ENCODE measurements around the gene HS3ST3B1.

HS3ST3B1 gene

GRCh38 chr17:14303343-14304221 lies 2.7 kb downstream of the HS3ST3B1 start:
- no peak for DNase-seq (ENCODE audit: low read depth, low spot score)

GRCh38 chr17:14304222-14304772 lies 3.4 kb downstream of the HS3ST3B1 start:
- DNase-seq (ENCODE audit: low read depth, low spot score), result no peak

GRCh38 chr17:14304773-14305517 lies 4.1 kb downstream of the HS3ST3B1 start:
- DNase-seq (ENCODE audit: low read depth, low spot score), result no peak

- no peak for DNase-seq (ENCODE audit: low read depth, low spot score)
Observed at GRCh38 chr17:14305785-14306496, 5.1 kb downstream of the HS3ST3B1 start.

GRCh38 chr17:14306596-14306995 lies 5.7 kb downstream of the HS3ST3B1 start:
- no peak for DNase-seq (ENCODE audit: low read depth, low spot score)

- no peak for DNase-seq (ENCODE audit: low read depth, low spot score)
Observed at GRCh38 chr17:14307560-14308024, 6.7 kb downstream of the HS3ST3B1 start.

GRCh38 chr17:14308636-14308964 lies 7.7 kb downstream of the HS3ST3B1 start:
- DNase-seq (ENCODE audit: low read depth, low spot score), result no peak

GRCh38 chr17:14308965-14309879 lies 8.3 kb downstream of the HS3ST3B1 start:
- DNase-seq (ENCODE audit: low read depth, low spot score), result peak; percentile 88

- DNase-seq (ENCODE audit: low read depth, low spot score), result no peak
Observed at GRCh38 chr17:14310101-14310500, 9.2 kb downstream of the HS3ST3B1 start.

- no peak for DNase-seq (ENCODE audit: low read depth, low spot score)
Observed at GRCh38 chr17:14310605-14311004, 9.7 kb downstream of the HS3ST3B1 start.

- no peak for DNase-seq (ENCODE audit: low read depth, low spot score)
Observed at GRCh38 chr17:14311186-14311705, 10.4 kb downstream of the HS3ST3B1 start.

- DNase-seq (ENCODE audit: low read depth, low spot score), result no peak
Observed at GRCh38 chr17:14311981-14312380, 11.1 kb downstream of the HS3ST3B1 start.

- no peak for DNase-seq (ENCODE audit: low read depth, low spot score)
Observed at GRCh38 chr17:14312522-14312921, 11.6 kb downstream of the HS3ST3B1 start.

- no peak for DNase-seq (ENCODE audit: low read depth, low spot score)
Observed at GRCh38 chr17:14316126-14316832, 15.4 kb downstream of the HS3ST3B1 start.

GRCh38 chr17:14317383-14317782 lies 16.5 kb downstream of the HS3ST3B1 start:
- DNase-seq (ENCODE audit: low read depth, low spot score), result no peak

GRCh38 chr17:14318109-14318917 lies 17.4 kb downstream of the HS3ST3B1 start:
- no peak for DNase-seq (ENCODE audit: low read depth, low spot score)

- no peak for DNase-seq (ENCODE audit: low read depth, low spot score)
Observed at GRCh38 chr17:14318918-14319205, 18.0 kb downstream of the HS3ST3B1 start.

- DNase-seq (ENCODE audit: low read depth, low spot score), result no peak
Observed at GRCh38 chr17:14320098-14320497, 19.2 kb downstream of the HS3ST3B1 start.

- no peak for DNase-seq (ENCODE audit: low read depth, low spot score)
Observed at GRCh38 chr17:14320734-14321475, 20.0 kb downstream of the HS3ST3B1 start.

Measured in brain pericyte (primary cell).